Stimulated activated CD4-positive, alpha-beta T cell treated with anti-CD3 and anti-CD28 coated beads, Interleukin-12 subunit alpha, Interleukin-12 subunit beta, amount 100 ng/mL, for 48 hours (primary cell): ENCODE results near the gene PPP6R2.

Experiments used
- DNase-seq, 3 donors: peaks; one replicate each; pipeline ENCODE4 v3.0.0-alpha.2; 2020; ENCODE audit warnings: low read depth in 2 of 3, low spot score in 1 of 3

Gene PPP6R2

DNA sequence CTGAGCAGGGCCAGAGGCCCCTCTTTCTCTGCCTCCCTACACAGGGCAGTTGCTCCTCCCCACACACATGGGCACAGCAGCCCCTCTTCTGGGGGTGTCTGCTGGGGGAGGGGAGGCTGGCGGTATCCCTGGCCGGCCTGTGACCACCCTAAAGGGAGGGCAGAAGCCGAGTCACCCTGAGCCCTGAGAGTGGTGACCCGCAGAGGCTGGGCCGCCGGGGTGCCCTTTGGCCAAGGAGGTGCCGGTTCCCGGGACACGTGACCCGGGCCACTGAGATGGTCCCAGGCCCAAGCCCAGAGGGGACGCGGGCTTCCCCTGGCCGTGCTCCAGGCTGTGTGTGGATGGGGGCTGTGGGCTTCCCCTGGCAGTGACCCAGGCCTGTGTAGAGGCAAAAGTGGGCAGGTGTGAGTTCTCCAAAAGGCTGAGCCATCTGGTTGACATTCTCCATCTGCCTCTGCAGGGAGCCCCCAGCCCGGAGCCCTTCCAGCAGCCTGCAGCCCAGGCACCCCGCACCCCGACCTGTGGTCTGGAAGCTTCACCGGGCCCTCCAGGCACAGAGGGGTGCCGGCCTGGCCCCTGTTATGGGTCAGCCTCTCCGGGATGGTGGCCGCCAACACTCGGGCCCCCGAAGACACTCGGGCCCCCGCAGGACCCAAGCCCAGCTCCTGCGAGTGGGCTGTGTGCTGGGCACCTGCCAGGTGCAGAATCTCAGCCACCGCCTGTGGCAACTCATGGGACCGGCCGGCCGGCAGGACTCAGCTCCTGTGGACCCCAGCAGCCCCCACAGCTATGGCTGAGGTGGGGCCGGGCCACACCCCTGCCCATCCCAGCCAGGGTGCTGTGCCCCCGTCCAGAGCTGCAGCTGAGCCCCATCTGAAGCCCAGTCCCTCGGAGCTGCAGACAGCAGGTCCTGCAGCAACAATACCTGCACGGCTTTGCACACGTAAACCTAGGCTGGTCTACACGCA, 139.3 kb downstream of the PPP6R2 start:
- DNase-seq: no peak

GRCh38 chr22:50483106-50483505, 140.0 kb downstream of the PPP6R2 start:
- no peak for DNase-seq

DNA sequence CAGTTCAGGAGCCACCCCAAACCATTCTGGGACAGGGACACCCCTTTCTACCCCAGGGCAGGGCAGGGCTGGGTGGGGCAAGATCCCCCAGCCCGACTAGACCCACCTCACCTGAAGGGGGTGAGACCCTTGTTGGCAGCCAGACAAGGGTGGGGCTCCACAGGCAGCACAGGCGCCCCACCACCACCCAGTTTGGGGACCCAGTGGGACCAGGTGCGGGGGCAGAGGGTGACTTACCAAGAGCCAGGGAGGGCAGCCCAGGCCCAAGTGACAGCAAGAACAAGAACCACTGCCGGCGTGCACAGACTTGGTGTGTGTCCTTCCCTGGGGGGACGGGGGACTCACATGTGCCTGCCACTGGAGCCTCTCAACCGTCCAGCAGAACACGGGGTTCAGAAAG, 140.4 kb downstream of the PPP6R2 start:
- DNase-seq: no peak

DNA sequence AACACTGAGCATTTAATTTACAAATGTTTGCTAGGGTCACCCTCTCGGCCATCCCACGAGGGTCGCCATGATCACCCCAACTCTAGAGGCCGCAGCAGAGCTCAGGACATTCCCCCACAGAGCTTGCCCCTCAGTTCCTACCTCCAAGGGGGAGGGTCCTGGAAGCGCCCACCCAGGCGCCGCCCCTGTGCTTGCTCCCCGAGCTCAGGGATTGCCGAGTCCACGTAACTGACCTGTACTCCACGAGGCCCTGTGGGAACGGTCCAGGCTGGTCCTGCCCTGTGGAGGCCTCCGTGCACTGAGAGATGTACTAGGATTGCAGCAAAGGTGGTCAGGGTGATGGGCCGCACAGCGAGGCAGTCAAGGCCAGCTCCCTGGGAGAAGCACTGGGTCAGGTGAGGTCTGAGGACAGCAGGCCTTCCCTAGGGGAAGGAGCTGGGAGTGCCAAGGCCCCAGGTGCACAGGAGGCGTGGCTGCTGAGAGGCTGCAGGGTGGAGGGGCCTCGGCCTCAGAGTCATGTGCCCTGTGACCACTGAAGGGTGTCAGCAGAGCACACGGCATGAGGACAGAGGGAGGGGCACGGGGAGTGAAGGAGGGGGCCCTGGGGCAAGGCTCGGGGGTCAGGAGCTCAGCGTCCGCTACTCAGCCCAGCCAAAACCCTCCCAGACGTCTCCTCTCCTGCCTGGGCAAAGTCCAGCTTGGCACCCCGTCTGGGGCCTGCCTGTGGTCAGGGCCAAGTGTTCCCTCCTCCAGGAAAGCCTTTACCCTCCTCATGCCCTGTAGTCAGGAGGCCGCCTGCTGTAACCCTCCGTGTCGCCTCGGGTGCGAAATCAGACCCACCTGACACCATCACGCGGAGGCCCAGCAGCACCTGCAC, 141.1 kb downstream of the PPP6R2 start:
- DNase-seq: no peak

DNA sequence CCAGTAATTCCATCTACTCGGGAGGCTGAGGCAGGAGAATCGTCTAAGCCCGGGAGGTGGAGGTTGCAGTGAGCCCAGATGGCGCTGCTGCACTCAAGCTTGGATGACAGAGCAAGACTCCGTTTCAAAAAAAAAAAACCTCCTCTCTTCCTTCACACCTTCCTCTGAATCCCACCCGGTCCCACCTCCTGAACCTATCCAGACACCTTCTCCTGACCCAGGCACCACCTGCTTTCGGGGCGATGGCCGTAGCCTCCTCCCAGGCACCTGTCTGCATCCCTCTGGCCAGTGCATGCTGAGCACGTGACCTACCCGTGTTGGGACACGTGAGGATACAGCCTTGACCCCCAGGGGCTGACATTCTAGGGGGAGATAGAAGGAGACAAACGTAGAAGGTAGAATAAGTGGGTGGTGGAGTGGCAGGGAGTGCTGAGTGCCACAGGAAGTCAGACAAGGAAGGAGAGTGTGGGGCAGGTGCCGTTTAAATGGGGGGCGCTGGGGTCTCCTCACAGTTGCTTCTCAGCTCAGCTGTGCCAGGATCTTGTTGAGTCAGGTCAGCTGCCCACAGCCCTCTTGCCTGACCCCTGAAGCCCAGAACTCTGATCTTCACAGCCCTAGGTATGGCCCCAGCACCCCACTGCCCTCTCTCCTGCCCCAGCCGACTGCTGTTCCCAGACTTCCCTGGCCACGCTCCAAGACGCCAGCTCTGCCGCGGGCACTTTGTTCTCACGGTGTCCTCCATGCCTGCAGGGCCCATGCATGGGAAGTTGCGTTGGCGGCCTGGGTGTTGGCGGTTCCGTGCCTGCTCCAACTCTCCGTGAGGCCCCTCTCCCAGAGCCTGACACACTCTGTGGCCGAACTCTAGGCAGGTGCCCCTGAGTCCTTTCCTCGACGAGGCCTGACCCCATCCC, 142.3 kb downstream of the PPP6R2 start:
- no peak for DNase-seq

GRCh38 chr22:50486561-50487289, 143.6 kb downstream of the PPP6R2 start, which contains the start of gene MIOX:
Gene MIOX (plus strand): TSS chr22:50486859. CDS start chr22:50486898, 39 bp downstream.
- no peak for DNase-seq

DNA sequence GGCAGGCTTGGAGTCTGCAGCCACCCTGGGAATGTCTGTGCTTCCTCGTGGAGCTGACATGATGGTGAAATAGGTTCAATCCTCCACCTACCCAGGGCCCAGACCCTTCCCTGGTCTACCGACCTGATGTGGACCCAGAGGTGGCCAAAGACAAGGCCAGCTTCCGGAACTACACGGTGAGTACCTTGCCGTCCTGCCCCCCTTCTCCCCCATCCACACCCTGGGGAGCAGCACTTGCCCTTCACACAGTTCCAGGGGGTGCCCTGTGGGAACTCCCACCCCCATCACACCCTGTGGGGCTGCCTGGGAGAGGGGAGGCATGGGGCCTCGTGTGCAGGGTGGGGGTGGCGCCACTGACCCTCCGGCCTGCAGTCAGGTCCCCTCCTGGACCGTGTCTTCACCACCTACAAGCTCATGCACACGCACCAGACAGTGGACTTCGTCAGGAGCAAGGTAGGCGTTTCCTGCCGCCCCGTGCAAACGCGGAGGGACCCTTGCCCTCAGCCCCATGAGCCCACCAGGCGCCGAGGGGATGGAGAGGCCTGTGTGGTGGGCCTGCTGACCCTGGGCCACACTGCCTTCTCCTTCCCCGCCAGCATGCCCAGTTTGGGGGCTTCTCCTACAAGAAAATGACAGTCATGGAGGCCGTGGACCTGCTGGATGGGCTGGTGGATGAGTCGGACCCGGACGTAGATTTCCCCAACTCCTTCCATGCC, 144.3 kb downstream of the PPP6R2 start:
- DNase-seq: no peak

- no peak for DNase-seq
Measured at GRCh38 chr22:50488006-50488677, 145.0 kb downstream of the PPP6R2 start.

GRCh38 chr22:50488886-50489285, 145.8 kb downstream of the PPP6R2 start:
- no peak for DNase-seq

DNA sequence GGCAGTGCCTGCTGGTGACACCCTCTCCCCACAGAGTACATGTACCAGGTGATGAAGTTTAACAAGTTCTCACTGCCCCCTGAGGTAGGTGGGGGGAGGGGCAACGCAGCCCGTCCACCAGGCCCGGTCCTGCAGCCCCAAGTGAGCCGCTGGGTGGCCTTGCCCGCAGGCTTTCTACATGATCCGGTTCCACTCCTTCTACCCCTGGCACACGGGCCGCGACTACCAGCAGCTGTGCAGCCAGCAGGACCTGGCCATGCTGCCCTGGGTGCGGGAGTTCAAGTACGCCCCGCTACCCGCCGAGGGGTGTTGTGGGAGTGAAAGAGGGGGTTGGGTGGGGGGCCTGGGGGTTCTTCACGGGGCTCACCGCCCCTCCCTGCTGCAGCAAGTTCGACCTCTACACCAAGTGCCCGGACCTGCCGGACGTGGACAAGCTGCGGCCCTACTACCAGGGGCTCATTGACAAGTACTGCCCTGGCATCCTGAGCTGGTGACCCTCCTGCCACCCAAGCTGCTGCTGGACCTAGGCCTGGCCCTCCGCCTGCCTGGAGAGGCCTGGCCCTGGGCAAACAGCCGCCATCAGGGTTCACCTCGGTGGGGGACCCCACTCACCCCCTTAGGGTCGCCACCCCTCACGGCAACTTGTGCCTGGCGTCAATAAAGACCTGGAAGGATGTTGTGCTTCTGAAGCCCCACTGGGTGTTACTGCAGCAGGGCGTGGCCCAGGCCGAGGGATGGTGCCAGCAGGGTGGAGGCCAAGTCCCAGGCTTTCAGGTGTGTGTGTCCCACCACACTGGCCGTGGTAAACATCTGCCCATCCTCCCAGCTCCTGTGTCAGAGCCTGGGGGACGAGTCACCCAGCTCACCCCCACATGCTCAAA, 146.5 kb downstream of the PPP6R2 start:
- no peak for DNase-seq

- DNase-seq: no peak
Measured at GRCh38 chr22:50490531-50491308, 147.6 kb downstream of the PPP6R2 start.
